Glutamatergic neuron (in vitro differentiated cells): ENCODE measurements around the gene FBLN1. TPM values are rescaled to one million over a fixed set of nuclear protein-coding genes. Genes with fewer than 3 reads are reported as not detected.
A peak's percentile ranks its signal among the peaks of the same experiment; 100 is the strongest.

Experiments used
- DNase-seq: peaks from one replicate; pipeline ENCODE4 v3.0.0; 2022
- H3K27ac Mint-ChIP-seq: one replicate; pipeline ENCODE4 v1.8.0; 2020; ENCODE audit warnings: mild to moderate bottlenecking, mixed read lengths, inconsistent platforms; ENCODE audit not compliant: unreplicated experiment
- H3K27me3 Mint-ChIP-seq: one replicate; pipeline ENCODE4 v1.8.0; 2020; ENCODE audit warnings: mild to moderate bottlenecking, moderate library complexity, mixed read lengths, inconsistent platforms; ENCODE audit not compliant: unreplicated experiment
- H3K36me3 Mint-ChIP-seq: one replicate; pipeline ENCODE4 v1.8.0; 2020; ENCODE audit warnings: mild to moderate bottlenecking, mixed read lengths, inconsistent platforms; ENCODE audit not compliant: unreplicated experiment
- H3K4me1 Mint-ChIP-seq: one replicate; pipeline ENCODE4 v1.8.0; 2020; ENCODE audit warnings: mild to moderate bottlenecking, low read depth, mixed read lengths, inconsistent platforms; ENCODE audit not compliant: unreplicated experiment
- H3K4me3 Mint-ChIP-seq: one replicate; pipeline ENCODE4 v1.8.0; 2020; ENCODE audit warnings: mild to moderate bottlenecking, mixed read lengths, inconsistent platforms; ENCODE audit not compliant: unreplicated experiment
- H3K9me3 Mint-ChIP-seq: one replicate; pipeline ENCODE4 v1.8.0; 2020; ENCODE audit warnings: mild to moderate bottlenecking, moderate library complexity, mixed read lengths, inconsistent platforms; ENCODE audit not compliant: unreplicated experiment
- CTCF ChIP-seq: fragments of 200-600 bp; sonication (generic); IDR thresholded peaks from one replicate; pipeline ENCODE4 v1.5.0; 2021; ENCODE audit not compliant: partially characterized antibody, unreplicated experiment
- total RNA-seq: library from RNA; stranded (reverse); fragmentation: NEBNext Ultra II Directional; extraction: Animal tissue kit (Norgen Biotek cat#: 25700); gene quantifications from one replicate; pipeline ENCODE4 v1.2.1, GENCODE V29; 2021; ENCODE audit not compliant: unreplicated experiment

Gene FBLN1
- total RNA-seq, 1 donor from 2014 or later = 184 TPM

GRCh38 chr22:45594123-45594941 lies 91.6 kb downstream of the FBLN1 start:
- Mint-ChIP-seq H3K9me3 (peaks cover 2% of the 10 kb centered on the region), H3K4me1 (no peaks in the 10 kb centered on the region), H3K36me3 (peaks cover 9% of the 10 kb centered on the region), H3K27ac (no peak overlapping the region), H3K27me3 (peaks cover 4% of the 10 kb centered on the region), H3K4me3 (no peak overlapping the region)
- no peak for DNase-seq
- peak; percentile 29 for TF ChIP-seq CTCF

- H3K4me3 Mint-ChIP-seq = no peak overlapping the region
- H3K27ac Mint-ChIP-seq = no peak overlapping the region
- H3K36me3 Mint-ChIP-seq = peaks cover 12% of the 10 kb centered on the region
- peaks cover 11% of the 10 kb centered on the region for H3K27me3 Mint-ChIP-seq
- no peak for TF ChIP-seq CTCF
- no peak for DNase-seq
- H3K9me3 Mint-ChIP-seq = peaks cover 2% of the 10 kb centered on the region
- peaks cover 10% of the 10 kb centered on the region for H3K4me1 Mint-ChIP-seq
Observed at GRCh38 chr22:45597460-45598192, 94.9 kb downstream of the FBLN1 start.

- H3K4me3 Mint-ChIP-seq = no peak overlapping the region
- no peak overlapping the region for H3K27ac Mint-ChIP-seq
- TF ChIP-seq CTCF = no peak
- H3K9me3 Mint-ChIP-seq = peaks cover 3% of the 10 kb centered on the region
- peaks cover 14% of the 10 kb centered on the region for H3K4me1 Mint-ChIP-seq
- peaks cover 11% of the 10 kb centered on the region for H3K27me3 Mint-ChIP-seq
- peak; percentile 8 for DNase-seq
- peaks cover 9% of the 10 kb centered on the region for H3K36me3 Mint-ChIP-seq
Observed at GRCh38 chr22:45598596-45599217, 96.0 kb downstream of the FBLN1 start.

- Mint-ChIP-seq H3K4me1 (peaks cover 14% of the 10 kb centered on the region), H3K36me3 (peaks cover 9% of the 10 kb centered on the region), H3K27ac (no peak overlapping the region), H3K9me3 (peaks cover 3% of the 10 kb centered on the region), H3K4me3 (no peak overlapping the region), H3K27me3 (peaks cover 11% of the 10 kb centered on the region)
- TF ChIP-seq CTCF = no peak
- DNase-seq = no peak
Observed at GRCh38 chr22:45599836-45600577, 97.3 kb downstream of the FBLN1 start.
